Right atrium auricular region (tissue), 2 donors: ENCODE data around the gene TOM1L2. TPM values are rescaled to one million over a fixed set of nuclear protein-coding genes. Genes with fewer than 3 reads are reported as not detected.
A peak's percentile ranks its signal among the peaks of the same experiment; 100 is the strongest.

ENCODE experiments used
- DNase-seq: peaks from one replicate; pipeline ENCODE4 v3.0.0-alpha.2; 2019; ENCODE audit warnings: low spot score
- H3K27ac ChIP-seq, 2 donors: fragments of 200-600 bp; sonication (generic); 1 replicate in 1 of 2; 2 replicates in 1 of 2; pipeline ENCODE4 v1.5.1; 2016 to 2019
- H3K27me3 ChIP-seq, 2 donors: fragments of 200-600 bp; sonication (generic); one replicate each; pipeline versions ENCODE4 v1.5.1 to v1.6.0; 2017 to 2019
- H3K36me3 ChIP-seq: fragments of 200-600 bp; sonication (generic); one replicate; pipeline ENCODE4 v1.5.1; 2016
- H3K4me1 ChIP-seq, 2 donors: fragments of 200-600 bp; sonication (generic); one replicate each; pipeline versions ENCODE4 v1.5.1 to v1.6.0; 2017 to 2019
- H3K4me3 ChIP-seq, 2 donors: fragments of 200-600 bp; sonication (generic); 1 replicate in 1 of 2; 2 replicates in 1 of 2; pipeline ENCODE4 v1.5.1; 2017 to 2019; ENCODE audit warnings: mild to moderate bottlenecking in 1 of 2, moderate library complexity in 1 of 2
- H3K9me3 ChIP-seq, 2 donors: fragments of 200-600 bp; sonication (generic); one replicate each; pipeline ENCODE4 v1.5.1; 2019
- total RNA-seq, 2 donors: library from RNA; depleted of rRNA; stranded (reverse); fragments of >200 nt; gene quantifications; one replicate each; pipeline ENCODE4 v1.1.0, GENCODE V29; 2016
- TF ChIP-seq, protein P1 (sequence below), 2 donors: fragments of 200-600 bp; sonication (generic); IDR thresholded peaks; one replicate each; pipeline ENCODE4 v1.5.1; 2019; ENCODE audit warnings: antibody characterized with exemption in 2 of 2

The TOM1L2 gene
- total RNA-seq, 2 donors from 2014 or later = 186 to 347 TPM

DNA sequence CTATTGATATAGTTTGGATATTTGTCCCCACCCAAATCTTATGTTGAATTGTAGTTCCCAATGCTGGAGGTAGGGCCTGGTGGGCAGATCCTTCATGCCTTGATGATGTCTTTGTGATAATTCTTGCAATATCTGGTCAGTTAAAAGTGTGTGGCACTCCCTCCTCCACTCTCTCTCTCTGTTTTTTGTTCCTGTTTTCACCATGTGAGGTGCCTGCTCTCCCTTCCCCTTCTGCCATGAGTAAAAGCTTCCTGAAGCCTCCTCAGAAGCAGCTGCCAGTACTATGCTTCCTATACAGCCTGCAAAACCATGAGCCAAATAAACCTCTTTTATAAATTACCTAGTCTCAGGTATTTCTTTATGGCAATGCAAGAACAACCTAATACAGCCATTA is 47.3 kb downstream of the TOM1L2 start:
- TF ChIP-seq, protein P1, sequence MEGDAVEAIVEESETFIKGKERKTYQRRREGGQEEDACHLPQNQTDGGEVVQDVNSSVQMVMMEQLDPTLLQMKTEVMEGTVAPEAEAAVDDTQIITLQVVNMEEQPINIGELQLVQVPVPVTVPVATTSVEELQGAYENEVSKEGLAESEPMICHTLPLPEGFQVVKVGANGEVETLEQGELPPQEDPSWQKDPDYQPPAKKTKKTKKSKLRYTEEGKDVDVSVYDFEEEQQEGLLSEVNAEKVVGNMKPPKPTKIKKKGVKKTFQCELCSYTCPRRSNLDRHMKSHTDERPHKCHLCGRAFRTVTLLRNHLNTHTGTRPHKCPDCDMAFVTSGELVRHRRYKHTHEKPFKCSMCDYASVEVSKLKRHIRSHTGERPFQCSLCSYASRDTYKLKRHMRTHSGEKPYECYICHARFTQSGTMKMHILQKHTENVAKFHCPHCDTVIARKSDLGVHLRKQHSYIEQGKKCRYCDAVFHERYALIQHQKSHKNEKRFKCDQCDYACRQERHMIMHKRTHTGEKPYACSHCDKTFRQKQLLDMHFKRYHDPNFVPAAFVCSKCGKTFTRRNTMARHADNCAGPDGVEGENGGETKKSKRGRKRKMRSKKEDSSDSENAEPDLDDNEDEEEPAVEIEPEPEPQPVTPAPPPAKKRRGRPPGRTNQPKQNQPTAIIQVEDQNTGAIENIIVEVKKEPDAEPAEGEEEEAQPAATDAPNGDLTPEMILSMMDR (IDR thresholded peaks at IDR 0.05) = no peak
- no peaks in the 10 kb centered on the region for H3K27me3 ChIP-seq
- no peaks in the 10 kb centered on the region for H3K9me3 ChIP-seq
- H3K4me1 ChIP-seq = peaks cover 0 to 80% of the 10 kb centered on the region in 2 donors
- no peak for DNase-seq
- H3K4me3 ChIP-seq = no peak overlapping the region
- no peaks in the 10 kb centered on the region for H3K36me3 ChIP-seq
- no peak overlapping the region for H3K27ac ChIP-seq

DNA sequence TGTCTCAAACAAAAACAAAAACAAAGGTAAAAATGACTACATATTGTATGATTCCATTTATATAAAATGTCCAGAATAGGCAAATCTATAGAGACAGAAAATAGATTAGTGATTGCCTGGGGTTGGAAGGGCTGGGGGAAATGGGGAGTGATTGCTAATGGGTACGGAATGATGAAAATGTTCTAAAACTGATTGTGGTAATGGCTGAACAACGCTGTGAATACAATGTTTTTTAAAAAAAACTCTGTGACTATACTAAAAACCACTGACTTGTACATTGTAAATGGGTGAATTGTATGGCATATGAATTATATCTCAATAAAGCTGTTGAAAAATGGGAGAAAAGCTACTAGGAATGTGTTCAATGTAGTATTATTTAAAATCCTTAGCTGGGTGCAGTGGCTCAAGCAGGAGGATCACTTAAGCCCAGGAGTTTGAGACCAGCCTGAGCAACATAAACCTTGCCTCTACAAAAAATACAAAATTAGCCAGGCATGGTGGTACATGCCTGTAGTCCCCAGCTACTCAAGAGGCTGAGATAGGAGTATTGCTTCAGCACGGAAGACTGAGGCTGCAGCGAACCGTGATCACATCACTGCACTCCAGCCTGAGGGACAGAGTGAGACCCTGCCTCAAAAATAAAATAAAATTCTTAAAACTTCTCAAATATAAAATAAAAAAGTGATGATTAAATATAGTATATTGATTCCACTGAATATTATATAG is 47.9 kb downstream of the TOM1L2 start:
- H3K36me3 ChIP-seq = no peaks in the 10 kb centered on the region
- peak overlapping the region in 1 of 2 donors; percentile 79 for H3K27ac ChIP-seq
- TF ChIP-seq, protein P1 (IDR thresholded peaks at IDR 0.05) = no peak
- H3K4me3 ChIP-seq = no peak overlapping the region
- no peak for DNase-seq
- no peaks in the 10 kb centered on the region for H3K9me3 ChIP-seq
- no peaks in the 10 kb centered on the region for H3K27me3 ChIP-seq
- peaks cover 0 to 80% of the 10 kb centered on the region in 2 donors for H3K4me1 ChIP-seq

DNA sequence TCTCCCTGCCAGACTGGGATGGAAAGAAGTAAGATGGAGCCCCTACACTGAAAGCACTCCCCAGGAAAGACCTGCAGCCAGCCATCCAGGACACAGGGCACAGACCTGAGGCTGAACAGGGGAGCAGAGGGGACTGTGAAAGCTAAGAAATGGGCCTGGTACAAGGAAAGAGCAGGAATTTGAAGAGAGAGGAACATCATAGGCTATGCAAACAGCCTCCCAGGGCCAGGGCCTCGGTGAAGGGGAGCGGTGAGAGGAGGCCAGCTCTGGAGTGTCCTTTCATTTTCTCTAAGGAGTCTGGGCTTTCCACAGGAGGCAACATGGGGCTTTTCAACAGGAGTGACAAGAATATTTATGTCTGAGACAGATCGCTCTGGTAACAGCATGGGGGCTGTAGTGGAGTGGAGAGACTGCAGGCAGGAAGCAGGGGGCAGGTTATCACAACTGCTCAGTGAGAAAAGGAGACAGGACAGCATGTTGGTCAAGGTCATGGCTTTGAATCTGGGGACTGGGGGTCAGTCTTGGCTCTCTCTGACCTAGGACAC is 50.1 kb downstream of the TOM1L2 start:
- Histone ChIP-seq H3K36me3 (no peaks in the 10 kb centered on the region), H3K9me3 (no peaks in the 10 kb centered on the region), H3K27ac (peak overlapping the region; percentile 65 to 79), H3K4me1 (peaks cover 0 to 65% of the 10 kb centered on the region in 2 donors), H3K4me3 (no peak overlapping the region), H3K27me3 (no peaks in the 10 kb centered on the region)
- no peak for DNase-seq
- TF ChIP-seq, protein P1 (IDR thresholded peaks at IDR 0.05) = no peak

DNA sequence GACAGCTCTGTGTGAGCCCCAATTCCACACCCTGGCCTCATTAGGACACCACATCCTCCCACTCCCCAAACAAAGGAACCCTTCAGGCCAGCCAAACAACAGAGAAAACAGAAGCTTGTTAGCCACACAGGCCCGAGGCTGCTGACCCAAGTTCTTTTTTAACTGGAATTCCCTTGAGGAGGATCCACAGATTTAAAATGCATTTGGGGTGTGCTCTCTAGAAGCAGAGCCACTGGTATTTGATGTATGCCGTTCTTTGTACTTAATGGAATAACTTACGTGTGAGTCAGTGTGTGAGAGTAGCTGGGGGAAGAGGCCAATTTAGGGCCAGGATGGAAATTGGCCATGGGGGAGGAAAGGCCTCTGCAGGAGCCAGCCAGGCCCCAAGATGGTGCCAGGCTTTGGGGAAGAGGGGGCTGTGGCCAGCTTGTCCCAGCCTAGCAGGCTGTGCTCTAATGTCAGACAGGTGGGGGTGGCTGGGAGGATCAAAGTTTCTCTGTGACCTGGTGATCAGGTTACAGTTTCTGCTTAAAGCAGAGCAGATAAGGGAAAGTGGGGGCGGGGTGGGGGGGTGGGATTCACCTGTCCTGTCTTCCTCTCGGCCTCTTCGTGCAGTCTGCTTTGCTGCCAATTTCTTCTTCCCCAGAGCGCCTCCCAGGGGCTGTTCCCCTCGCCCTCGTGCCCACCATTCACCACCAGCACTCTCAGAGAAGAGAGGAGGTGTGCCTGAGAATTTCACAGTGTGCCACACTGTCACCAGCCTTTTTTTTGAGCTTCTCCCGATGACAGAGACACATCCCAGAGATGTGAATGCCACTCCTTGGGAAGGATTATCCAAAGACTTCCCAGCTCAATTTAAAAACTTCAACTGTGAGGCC is 50.8 kb downstream of the TOM1L2 start:
- H3K4me3 ChIP-seq = no peak overlapping the region
- TF ChIP-seq, protein P1 (IDR thresholded peaks at IDR 0.05) = no peak
- peaks cover 0 to 58% of the 10 kb centered on the region in 2 donors for H3K4me1 ChIP-seq
- no peak for DNase-seq
- no peaks in the 10 kb centered on the region for H3K9me3 ChIP-seq
- no peaks in the 10 kb centered on the region for H3K36me3 ChIP-seq
- no peaks in the 10 kb centered on the region for H3K27me3 ChIP-seq
- H3K27ac ChIP-seq = peak overlapping the region; percentile 65 to 79

DNA sequence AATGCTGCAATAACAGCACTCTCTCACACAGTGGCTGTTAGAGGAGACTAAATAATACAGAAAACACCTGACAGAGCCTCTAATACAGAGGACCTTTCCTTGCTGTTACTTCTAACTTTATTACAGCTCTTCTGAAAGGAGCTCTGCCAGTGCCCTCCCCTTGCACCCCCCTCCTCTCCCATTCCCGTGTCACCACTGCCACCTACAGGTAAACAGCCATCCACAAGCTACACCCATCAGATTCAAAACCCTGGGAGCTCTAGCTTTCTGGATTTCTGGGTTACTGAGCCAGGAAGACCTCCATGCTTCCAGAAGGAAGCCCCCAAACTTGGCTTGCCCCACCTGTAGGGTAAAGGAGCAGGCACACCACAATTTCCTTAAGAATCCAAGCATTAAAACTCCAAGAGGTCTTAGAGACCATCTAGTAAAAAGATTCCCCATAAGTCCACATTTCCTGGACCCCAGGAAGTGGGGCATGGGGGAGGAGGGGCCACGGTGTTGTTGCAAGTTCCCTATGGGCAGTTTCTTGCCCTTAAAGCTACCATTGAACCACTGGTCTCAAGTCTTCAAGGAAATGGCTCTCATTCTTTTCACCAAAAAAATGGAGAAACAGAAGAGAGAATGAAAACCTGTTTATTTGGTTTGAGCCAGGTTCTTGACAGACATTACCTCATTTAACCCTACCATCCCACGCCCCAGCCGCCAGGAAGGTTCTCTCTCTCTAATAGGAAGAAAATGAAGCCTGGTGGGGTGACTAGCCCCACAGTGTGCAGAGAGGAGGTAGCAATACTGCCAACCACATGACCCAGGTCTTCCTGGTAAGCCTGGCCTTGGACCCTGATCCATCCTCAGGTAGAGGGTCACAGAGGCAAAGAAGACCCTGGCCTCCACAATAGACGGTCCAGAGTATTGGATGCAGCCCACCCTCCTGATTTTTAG is 52.8 kb downstream of the TOM1L2 start:
- Histone ChIP-seq H3K9me3 (no peaks in the 10 kb centered on the region), H3K4me3 (no peak overlapping the region), H3K4me1 (peaks cover 0 to 56% of the 10 kb centered on the region in 2 donors), H3K27me3 (no peaks in the 10 kb centered on the region), H3K36me3 (no peaks in the 10 kb centered on the region), H3K27ac (peak overlapping the region in 1 of 2 donors; percentile 4)
- TF ChIP-seq, protein P1 (IDR thresholded peaks at IDR 0.05) = peak; percentile 80 to 87
- DNase-seq = peak; percentile 84
